Thymus (tissue), 11 donors: ENCODE measurements around the gene MRGPRF. TPM values are rescaled to one million over a fixed set of nuclear protein-coding genes. Genes with fewer than 3 reads are reported as not detected.

Experiments
- DNase-seq, 9 donors: peaks; one replicate each; pipeline ENCODE4 v3.0.0-alpha.2; 2013; ENCODE audit warnings: low spot score in 9 of 9, low read depth in 6 of 9, missing footprints in 1 of 9
- H3K27ac ChIP-seq, 2 donors: one replicate each; pipeline ENCODE4 v1.5.1; 2013; ENCODE audit warnings: control low read depth in 1 of 2, low read depth in 1 of 2, low read length in 1 of 2, mild to moderate bottlenecking in 1 of 2, moderate library complexity in 1 of 2
- H3K27me3 ChIP-seq, 2 donors: one replicate each; pipeline ENCODE4 v1.5.1; 2013; ENCODE audit warnings: low read length in 1 of 2; ENCODE audit not compliant: control insufficient read depth in 2 of 2, insufficient read depth in 1 of 2
- H3K36me3 ChIP-seq, 2 donors: one replicate each; pipeline ENCODE4 v1.5.1; 2013; ENCODE audit warnings: low read length in 1 of 2, mild to moderate bottlenecking in 1 of 2, moderate library complexity in 1 of 2; ENCODE audit not compliant: control insufficient read depth in 2 of 2, insufficient read depth in 2 of 2
- H3K4me1 ChIP-seq, 2 donors: one replicate each; pipeline ENCODE4 v1.5.1; 2013; ENCODE audit warnings: low read length in 2 of 2; ENCODE audit not compliant: control insufficient read depth in 2 of 2, insufficient read depth in 2 of 2
- H3K4me3 ChIP-seq, 2 donors: one replicate each; pipeline ENCODE4 v1.5.1; 2013; ENCODE audit warnings: low read length in 2 of 2, control low read depth in 1 of 2, mild to moderate bottlenecking in 1 of 2
- H3K9me3 ChIP-seq, 2 donors: one replicate each; pipeline ENCODE4 v1.5.1; 2013; ENCODE audit warnings: low read length in 1 of 2, mild to moderate bottlenecking in 1 of 2; ENCODE audit not compliant: control insufficient read depth in 2 of 2, insufficient read depth in 1 of 2
- WGBS: extraction: QIAGEN DNeasy Blood & Tissue Kit; methylation state at CpG from one replicate; pipeline ENCODE4 v1.1.7; 2013; 5-methylcytosine and 5-hydroxymethylcytosine counted together
- polyA plus RNA-seq: library from polyadenylated mRNA; stranded (reverse); fragments of 200-250 nt; gene quantifications from one replicate; pipeline ENCODE4 v1.2.3, GENCODE V29; 2013
- total RNA-seq: library from RNA; stranded (reverse); fragments of 120-200 nt; gene quantifications from one replicate; pipeline ENCODE4 v1.2.4, GENCODE V29; 2013
- donor health status: healthy.

The MRGPRF gene
- total and polyA plus RNA-seq, 2 donors = 0.57 to 4.7 TPM

DNA sequence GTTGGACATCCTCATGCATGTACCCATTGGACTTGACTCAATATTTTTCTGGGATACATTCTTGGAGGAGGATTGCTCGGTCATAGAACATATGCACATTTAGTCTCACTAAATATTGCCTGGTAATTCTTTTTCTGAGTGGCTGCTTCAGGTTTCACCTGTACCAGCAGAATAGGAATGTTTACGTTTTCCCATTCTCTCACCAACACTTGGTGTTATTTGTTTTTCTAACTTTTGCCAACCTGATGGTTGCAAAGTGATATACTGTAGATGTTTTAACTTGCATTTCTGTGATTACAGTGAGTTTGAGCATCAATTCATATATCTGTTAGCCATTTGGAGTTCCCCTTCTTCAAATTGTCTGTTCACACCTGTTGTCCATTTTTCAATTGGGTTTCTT lies 30.9 kb downstream of the MRGPRF start:
- 94% methylated on average over 2 of the region's 2 CpGs for WGBS

DNA sequence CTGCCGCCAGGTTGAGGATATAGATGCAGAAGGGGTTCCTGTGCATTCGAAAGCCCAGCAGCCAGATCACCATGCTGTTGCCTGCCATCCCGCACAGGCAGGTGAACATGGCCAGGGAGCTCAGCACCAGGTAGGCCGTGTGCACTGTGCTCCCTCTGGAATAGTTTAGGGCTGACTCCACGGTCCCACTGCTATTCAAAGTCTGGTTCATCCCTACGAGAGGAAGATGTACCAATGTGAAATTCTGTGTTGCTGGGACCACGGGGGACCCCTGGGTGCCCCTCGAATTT lies 32.3 kb downstream of the MRGPRF start, which contains the start of gene MRGPRD:
MRGPRD (minus strand) TSS at position 211 of the 290 bp plus-strand sequence; CDS start at position 211, 0 bp downstream.
- no peak for DNase-seq

More for the DNA sequence above, 30.9 kb downstream of the MRGPRF start:
- Histone ChIP-seq H3K27me3 (peaks cover 2 to 18% of the 10 kb centered on the region in 2 donors), H3K36me3 (no peaks in the 10 kb centered on the region), H3K9me3 (peaks cover 0 to 2% of the 10 kb centered on the region in 2 donors), H3K4me1 (no peaks in the 10 kb centered on the region), H3K27ac (no peak overlapping the region), H3K4me3 (no peak overlapping the region)
- DNase-seq = no peak

DNA sequence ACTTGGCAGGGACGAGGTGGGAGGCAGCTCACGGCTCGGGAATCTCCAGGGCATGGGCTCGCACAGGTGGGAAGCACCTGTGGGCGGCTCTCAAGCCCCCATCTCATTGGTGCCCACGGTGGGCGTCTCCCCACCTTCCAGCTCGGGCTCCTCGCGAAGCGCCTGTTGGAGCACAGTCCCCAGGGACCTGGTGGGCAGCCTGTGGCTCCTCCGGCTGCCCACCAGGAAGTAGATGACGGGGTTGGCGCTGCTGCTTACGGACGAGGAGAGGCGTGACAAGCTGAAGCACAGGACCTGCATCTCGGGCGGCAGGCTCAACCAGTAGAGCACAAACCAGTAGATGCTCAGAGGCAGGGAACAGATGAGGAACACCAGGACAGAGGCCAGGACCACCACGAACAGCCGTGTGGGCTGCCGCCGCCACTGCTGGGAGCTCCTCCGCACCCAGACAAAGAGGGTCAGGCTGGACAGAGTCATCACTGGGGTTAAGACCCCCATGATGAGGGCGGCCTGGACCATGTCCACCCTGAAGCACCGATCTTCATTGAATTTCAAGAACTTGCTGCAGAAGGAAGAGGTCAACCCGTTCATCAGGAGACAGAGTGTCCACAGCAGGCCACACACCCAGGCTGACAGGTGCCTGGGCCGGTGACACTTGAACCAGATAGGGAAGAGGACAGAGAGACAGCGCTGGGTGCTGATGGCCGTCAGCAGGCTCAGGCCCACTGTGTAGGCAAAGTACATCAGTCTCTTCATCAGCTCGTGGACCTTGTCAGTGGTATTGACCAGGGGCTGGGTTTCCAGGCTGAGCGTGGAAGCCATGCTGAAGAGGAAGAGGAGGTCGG lies 32.9 kb downstream of the MRGPRF start:
- Histone ChIP-seq H3K9me3 (no peaks in the 10 kb centered on the region), H3K4me3 (no peak overlapping the region), H3K27ac (no peak overlapping the region), H3K36me3 (no peaks in the 10 kb centered on the region), H3K4me1 (no peaks in the 10 kb centered on the region), H3K27me3 (peaks cover 2 to 18% of the 10 kb centered on the region in 2 donors)
- 91% methylated on average over 33 of the region's 33 CpGs for WGBS
- DNase-seq = no peak

More for the DNA sequence above, 32.3 kb downstream of the MRGPRF start, which contains the start of gene MRGPRD:
- Histone ChIP-seq H3K36me3 (no peaks in the 10 kb centered on the region), H3K27me3 (peaks cover 2 to 18% of the 10 kb centered on the region in 2 donors), H3K4me3 (no peak within 1 kb of the TSS), H3K27ac (no peak within 1 kb of the TSS), H3K4me1 (no peaks in the 10 kb centered on the region), H3K9me3 (no peaks in the 10 kb centered on the region)
- WGBS = 93% methylated on average over 8 of the region's 8 CpGs

DNA sequence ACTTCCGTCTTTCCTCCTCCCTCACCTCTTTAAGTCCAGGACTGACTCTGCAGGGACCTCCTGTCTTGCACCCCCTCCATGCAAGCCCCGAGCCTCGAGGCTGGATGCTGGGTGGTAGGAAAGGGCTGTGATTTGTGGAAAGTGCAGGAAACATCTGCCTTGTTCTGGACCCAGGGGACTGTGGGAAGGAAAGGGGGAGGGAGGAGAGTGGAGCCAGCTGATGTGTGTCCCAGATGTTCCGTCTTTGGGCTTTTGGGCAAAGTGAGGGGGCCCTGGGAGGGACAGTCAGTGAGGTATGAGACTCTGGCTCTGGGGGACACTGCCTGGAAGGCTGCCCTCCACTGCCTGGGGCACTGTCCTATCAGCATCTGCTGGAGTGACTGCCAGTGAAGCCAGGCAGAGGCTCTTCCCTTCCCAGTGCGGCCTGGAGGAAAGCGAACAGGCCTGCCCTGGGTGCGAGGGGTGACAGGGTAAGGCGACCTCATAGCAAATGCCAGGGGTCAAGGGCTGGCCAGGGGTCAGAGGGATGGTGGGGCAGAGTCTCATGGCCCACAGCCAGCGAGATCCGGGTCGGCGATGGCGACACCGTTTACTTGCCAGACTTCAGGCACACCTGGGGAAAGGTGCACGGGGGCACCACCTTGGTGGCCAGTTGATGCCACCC lies 34.0 kb downstream of the MRGPRF start:
- Histone ChIP-seq H3K27ac (no peak overlapping the region), H3K9me3 (no peaks in the 10 kb centered on the region), H3K4me1 (no peaks in the 10 kb centered on the region), H3K4me3 (no peak overlapping the region), H3K27me3 (peaks cover under 1 to 18% of the 10 kb centered on the region in 2 donors), H3K36me3 (no peaks in the 10 kb centered on the region)
- no peak for DNase-seq
- WGBS = 66% methylated on average over 15 of the region's 15 CpGs

DNA sequence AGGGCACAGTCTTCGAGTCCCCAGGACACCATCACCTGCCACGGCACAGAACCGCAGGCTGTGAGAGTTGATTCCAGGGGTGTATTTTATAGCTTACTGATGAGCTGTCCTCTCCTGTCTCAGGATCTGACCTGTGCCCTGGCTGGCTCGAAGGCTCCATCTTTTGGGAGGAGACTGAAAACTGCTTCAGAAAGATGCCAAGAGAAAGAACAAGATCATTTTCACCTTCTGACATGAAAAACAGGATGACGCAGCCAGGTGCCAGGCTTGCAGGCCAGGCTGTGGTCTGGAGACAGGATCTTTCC lies 34.5 kb downstream of the MRGPRF start:
- Histone ChIP-seq H3K27me3 (peaks cover 0 to 18% of the 10 kb centered on the region in 2 donors), H3K36me3 (no peaks in the 10 kb centered on the region), H3K4me1 (no peaks in the 10 kb centered on the region), H3K27ac (no peak overlapping the region), H3K4me3 (no peak overlapping the region), H3K9me3 (no peaks in the 10 kb centered on the region)
- DNase-seq = no peak
- WGBS = 47% methylated on average over 5 of the region's 5 CpGs

DNA sequence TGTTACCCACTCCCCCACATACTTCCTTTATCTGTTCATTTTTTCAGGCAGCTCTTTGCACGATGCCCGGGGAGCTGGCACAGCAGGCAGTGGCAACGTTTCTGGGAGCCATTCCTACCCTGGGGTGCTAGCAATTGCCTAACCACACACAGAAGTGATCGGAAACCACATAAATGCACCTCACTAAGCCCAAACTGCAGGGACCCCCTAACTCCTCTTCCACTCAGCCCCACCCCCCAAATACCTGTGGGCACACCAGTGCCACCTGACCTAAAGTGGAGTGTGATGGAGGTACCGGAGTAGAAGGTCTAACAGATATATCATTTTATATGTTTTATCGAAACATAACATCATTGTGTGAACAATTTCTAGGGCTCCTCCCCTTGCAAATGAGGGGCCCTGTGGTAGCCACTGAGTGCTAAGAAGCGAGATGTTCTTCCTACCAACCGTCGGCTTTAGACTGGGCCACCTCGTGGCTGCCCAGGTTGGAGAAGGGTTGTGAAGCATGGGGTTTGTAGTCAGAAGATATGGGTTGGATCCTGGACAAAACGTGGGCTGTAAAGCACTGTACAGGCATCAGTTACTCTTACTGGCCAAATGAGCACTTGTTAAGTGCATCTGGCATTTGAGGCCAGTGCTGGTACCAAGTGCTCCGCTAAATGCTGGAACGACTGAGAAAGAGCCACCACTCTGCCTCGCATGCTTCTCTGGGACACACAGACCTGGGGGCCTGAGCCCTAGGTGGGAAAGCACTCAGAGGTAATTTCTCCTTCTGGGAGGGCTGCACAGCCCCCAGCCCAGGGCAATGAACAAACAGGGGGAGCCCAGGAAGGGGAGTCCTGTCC lies 35.0 kb downstream of the MRGPRF start:
- Histone ChIP-seq H3K9me3 (no peaks in the 10 kb centered on the region), H3K4me1 (no peaks in the 10 kb centered on the region), H3K27ac (no peak overlapping the region), H3K4me3 (no peak overlapping the region), H3K27me3 (peaks cover 0 to 18% of the 10 kb centered on the region in 2 donors), H3K36me3 (no peaks in the 10 kb centered on the region)
- no peak for DNase-seq
- WGBS = 80% methylated on average over 14 of the region's 14 CpGs

DNA sequence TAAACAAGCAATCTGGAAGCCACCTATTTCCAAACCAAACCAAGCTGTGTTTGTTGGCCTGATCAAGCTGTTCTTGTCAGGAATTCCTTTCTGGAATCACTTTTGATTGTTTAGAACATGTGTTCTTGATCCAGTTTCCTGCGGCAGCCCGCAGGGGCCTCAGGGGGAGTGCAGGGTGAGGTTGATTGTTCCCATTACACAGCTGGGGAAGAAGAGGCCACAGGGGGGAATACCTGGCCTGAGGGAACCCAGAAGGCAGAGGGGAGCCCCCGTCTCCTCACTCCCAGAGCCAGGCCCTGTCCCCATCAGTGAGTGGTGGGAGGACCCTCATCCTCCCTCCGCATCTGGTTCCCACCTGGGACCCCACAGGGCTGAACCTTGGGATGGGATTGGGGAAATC lies 36.5 kb downstream of the MRGPRF start:
- Histone ChIP-seq H3K27me3 (peaks cover 0 to 18% of the 10 kb centered on the region in 2 donors), H3K36me3 (no peaks in the 10 kb centered on the region), H3K27ac (no peak overlapping the region), H3K4me1 (no peaks in the 10 kb centered on the region), H3K9me3 (no peaks in the 10 kb centered on the region), H3K4me3 (no peak overlapping the region)
- 91% methylated on average over 4 of the region's 4 CpGs for WGBS
- DNase-seq = no peak

DNA sequence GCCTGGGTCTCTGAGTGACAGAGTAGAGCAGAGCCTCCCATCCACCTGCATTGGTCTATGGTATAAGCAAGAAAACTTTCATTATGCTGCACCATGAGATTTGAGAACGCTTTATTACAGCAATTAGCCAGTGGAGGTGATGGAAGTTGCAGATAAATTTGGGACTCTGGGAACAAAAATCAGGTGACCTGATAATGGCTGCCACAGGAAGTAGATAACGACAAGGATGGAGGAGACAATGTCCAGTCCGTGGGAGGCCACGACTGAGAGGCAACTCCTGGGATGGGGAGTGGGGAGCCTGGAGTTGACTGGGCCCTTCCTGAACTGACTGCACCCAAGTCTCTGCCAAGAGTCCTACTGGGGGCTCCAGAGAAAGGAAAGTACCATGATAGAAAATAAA lies 37.0 kb downstream of the MRGPRF start:
- Histone ChIP-seq H3K27ac (no peak overlapping the region), H3K4me3 (no peak overlapping the region), H3K27me3 (peaks cover 0 to 21% of the 10 kb centered on the region in 2 donors), H3K9me3 (no peaks in the 10 kb centered on the region), H3K4me1 (no peaks in the 10 kb centered on the region), H3K36me3 (no peaks in the 10 kb centered on the region)
- WGBS = 76% methylated on average over 4 of the region's 4 CpGs
- no peak for DNase-seq
